ENCODE results near the gene ENTPD6.

ENTPD6 gene

GRCh38 chr20:25269057-25269832, 73.7 kb downstream of the ENTPD6 start:
- Histone ChIP-seq H3K27ac (no peak overlapping the region), H3K27me3 (no peaks in the 10 kb centered on the region), H3K4me1 (peaks cover 0 to 9% (median 5%) of the 10 kb centered on the region in 10 experiments; a peak in 12 of 20 replicates), H4K20me1 (peaks cover 4 to 51% (median 13%) of the 10 kb centered on the region in 11 experiments; a peak in 18 of 22 replicates), H3K9ac (no peak overlapping the region), H3K4me3 (no peak overlapping the region), H3K36me3 (peaks cover 54 to 74% (median 66%) of the 10 kb centered on the region in 11 experiments), H3K4me2 (no peak overlapping the region), H3K9me3 (replicated peaks in 1 of 11) (peaks cover 0 to 16% (median 7%) of the 10 kb centered on the region in 11 experiments; a peak in 9 of 22 replicates)
- no peak for TF ChIP-seq Cebpa-rat (IDR thresholded peaks at IDR 0.05)

GRCh38 chr20:25269833-25270170, 74.3 kb downstream of the ENTPD6 start:
- no peak overlapping the region for H3K27ac ChIP-seq
- TF ChIP-seq Cebpa-rat (IDR thresholded peaks at IDR 0.05): no peak
- H4K20me1 ChIP-seq: peaks cover 4 to 57% (median 17%) of the 10 kb centered on the region in 11 experiments; a peak in 18 of 22 replicates
- H3K4me1 ChIP-seq: peaks cover 0 to 9% (median 5%) of the 10 kb centered on the region in 10 experiments; a peak in 12 of 20 replicates
- no peaks in the 10 kb centered on the region for H3K27me3 ChIP-seq
- peaks cover 60 to 79% (median 72%) of the 10 kb centered on the region in 11 experiments for H3K36me3 ChIP-seq
- H3K4me3 ChIP-seq: no peak overlapping the region
- no peak overlapping the region for H3K9ac ChIP-seq
- peaks cover 0 to 12% (median 4%) of the 10 kb centered on the region in 11 experiments; a peak in 6 of 22 replicates for H3K9me3 ChIP-seq (replicated peaks in 1 of 11)
- H3K4me2 ChIP-seq: no peak overlapping the region

GRCh38 chr20:25270829-25271251, 75.3 kb downstream of the ENTPD6 start:
- no peak overlapping the region for H3K9ac ChIP-seq
- 0 out of 22 replicates have a peak, but pooled peaks cover 0 to 1% (median 0%) of the 10 kb centered on the region in 11 experiments for H3K9me3 ChIP-seq (replicated peaks in 1 of 11)
- H3K27me3 ChIP-seq: no peaks in the 10 kb centered on the region
- H3K4me3 ChIP-seq: no peak overlapping the region
- H3K4me2 ChIP-seq: no peak overlapping the region
- H4K20me1 ChIP-seq: peaks cover 4 to 67% (median 27%) of the 10 kb centered on the region in 11 experiments; a peak in 18 of 22 replicates
- no peak overlapping the region for H3K27ac ChIP-seq
- peaks cover 69 to 84% (median 78%) of the 10 kb centered on the region in 11 experiments for H3K36me3 ChIP-seq
- peaks cover 0 to 9% (median 5%) of the 10 kb centered on the region in 10 experiments; a peak in 12 of 20 replicates for H3K4me1 ChIP-seq
- no peak for TF ChIP-seq Cebpa-rat (IDR thresholded peaks at IDR 0.05)

- Histone ChIP-seq H3K4me3 (no peak overlapping the region), H3K4me1 (peaks cover 0 to 7% (median 5%) of the 10 kb centered on the region in 10 experiments; a peak in 12 of 20 replicates), H4K20me1 (peaks cover 4 to 75% (median 33%) of the 10 kb centered on the region in 11 experiments; a peak in 18 of 22 replicates), H3K36me3 (peaks cover 75 to 92% (median 81%) of the 10 kb centered on the region in 11 experiments), H3K4me2 (no peak overlapping the region), H3K27me3 (no peaks in the 10 kb centered on the region), H3K9ac (no peak overlapping the region; a peak in 1 of 22 replicates), H3K27ac (no peak overlapping the region), H3K9me3 (replicated peaks in 1 of 11) (no peaks in the 10 kb centered on the region)
- no peak for TF ChIP-seq Cebpa-rat (IDR thresholded peaks at IDR 0.05)
Measured at GRCh38 chr20:25271486-25272222, 76.1 kb downstream of the ENTPD6 start.

DNA sequence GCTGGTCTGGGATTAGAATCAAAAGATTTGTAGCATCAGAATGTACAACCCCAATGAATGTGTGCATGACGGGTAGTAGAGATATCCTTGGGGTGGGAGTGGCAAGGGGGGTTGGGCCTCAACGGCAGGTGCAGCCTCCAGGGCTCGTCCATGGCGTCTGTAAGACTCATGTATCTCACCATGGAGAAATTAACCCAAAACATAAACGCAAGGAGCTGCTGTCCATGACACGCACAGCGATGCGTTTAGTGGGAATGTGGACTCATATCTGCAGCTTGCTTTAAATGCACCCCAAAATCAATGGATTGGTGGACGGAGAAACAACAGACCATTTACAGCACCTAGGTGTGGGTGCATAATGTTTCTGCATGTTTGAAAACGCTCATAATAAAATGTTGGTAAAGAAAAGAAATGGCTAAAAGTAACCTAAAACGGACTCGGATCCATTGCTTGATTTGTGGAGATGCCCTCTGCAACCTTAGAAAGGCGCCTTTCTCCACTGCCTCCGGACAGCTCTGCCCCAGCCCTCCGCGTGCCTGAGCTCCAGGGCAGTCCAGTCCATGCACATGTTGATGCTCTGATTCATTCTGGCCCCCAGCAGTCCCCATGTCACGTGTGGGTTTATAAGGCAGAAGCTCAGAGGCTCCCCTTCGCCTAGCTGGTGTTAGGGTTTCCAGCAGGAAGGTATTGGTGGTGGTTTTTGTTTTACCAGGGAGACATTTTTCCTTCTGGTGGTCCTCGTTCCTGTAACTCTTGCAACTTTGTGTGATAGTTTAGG, 76.9 kb downstream of the ENTPD6 start:
- Histone ChIP-seq H3K4me3 (no peak overlapping the region), H3K9me3 (replicated peaks in 1 of 11) (no peaks in the 10 kb centered on the region), H4K20me1 (peaks cover 3 to 82% (median 41%) of the 10 kb centered on the region in 11 experiments; a peak in 19 of 22 replicates), H3K36me3 (peaks cover 82 to 93% (median 88%) of the 10 kb centered on the region in 11 experiments), H3K9ac (no peak overlapping the region), H3K4me1 (peaks cover 0 to 4% (median 3%) of the 10 kb centered on the region in 10 experiments; a peak in 11 of 20 replicates), H3K27ac (no peak overlapping the region), H3K27me3 (no peaks in the 10 kb centered on the region), H3K4me2 (no peak overlapping the region)
- TF ChIP-seq Cebpa-rat (IDR thresholded peaks at IDR 0.05): no peak

DNA sequence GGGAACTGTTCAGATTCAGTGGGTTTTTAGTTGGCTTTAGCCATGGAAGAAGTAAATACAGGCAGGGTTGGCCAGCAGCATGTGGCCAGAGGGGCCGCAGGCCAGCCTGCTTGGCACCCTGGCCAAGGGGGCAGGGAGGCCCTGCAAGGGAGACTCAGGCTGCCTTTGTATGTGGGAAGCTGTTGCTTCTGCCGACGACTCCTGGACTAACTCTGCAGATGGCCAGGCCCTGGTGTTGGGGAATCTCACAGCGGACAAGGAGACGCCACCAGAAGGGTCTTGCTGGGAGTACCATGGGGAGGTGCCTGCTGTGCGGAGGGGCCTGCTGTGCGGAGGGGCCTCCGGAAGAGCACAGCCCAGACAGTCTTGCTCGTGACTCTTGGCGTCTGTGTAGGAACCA, 77.5 kb downstream of the ENTPD6 start:
- peaks cover 0 to 84% (median 46%) of the 10 kb centered on the region in 11 experiments; a peak in 17 of 22 replicates for H4K20me1 ChIP-seq
- no peaks in the 10 kb centered on the region for H3K4me1 ChIP-seq
- H3K36me3 ChIP-seq: peaks cover 84 to 98% (median 92%) of the 10 kb centered on the region in 11 experiments
- TF ChIP-seq Cebpa-rat (IDR thresholded peaks at IDR 0.05): no peak
- no peak overlapping the region for H3K9ac ChIP-seq
- no peak overlapping the region for H3K4me2 ChIP-seq
- no peak overlapping the region for H3K27ac ChIP-seq
- H3K4me3 ChIP-seq: no peak overlapping the region
- no peaks in the 10 kb centered on the region for H3K9me3 ChIP-seq (replicated peaks in 1 of 11)
- H3K27me3 ChIP-seq: no peaks in the 10 kb centered on the region

- Histone ChIP-seq H3K9ac (no peak overlapping the region), H3K4me1 (no peaks in the 10 kb centered on the region), H3K27me3 (no peaks in the 10 kb centered on the region), H3K4me2 (no peak overlapping the region), H3K36me3 (peaks cover 90 to 100% (median 99%) of the 10 kb centered on the region in 11 experiments), H3K27ac (no peak overlapping the region), H4K20me1 (peaks cover 0 to 91% (median 51%) of the 10 kb centered on the region in 11 experiments; a peak in 16 of 22 replicates), H3K9me3 (replicated peaks in 1 of 11) (no peaks in the 10 kb centered on the region), H3K4me3 (no peak overlapping the region)
- no peak for TF ChIP-seq Cebpa-rat (IDR thresholded peaks at IDR 0.05)
Measured at GRCh38 chr20:25273541-25274358, 78.2 kb downstream of the ENTPD6 start.

- H3K36me3 ChIP-seq: peaks cover 89 to 100% (median 98%) of the 10 kb centered on the region in 11 experiments
Measured at GRCh38 chr20:25274481-25274880, 79.0 kb downstream of the ENTPD6 start.

More at GRCh38 chr20:25274481-25274880, 79.0 kb downstream of the ENTPD6 start:
- Histone ChIP-seq H3K4me2 (no peak overlapping the region), H3K9ac (no peak overlapping the region), H4K20me1 (peaks cover 0 to 93% (median 52%) of the 10 kb centered on the region in 11 experiments; a peak in 18 of 22 replicates), H3K27ac (no peak overlapping the region), H3K4me3 (no peak overlapping the region), H3K27me3 (no peaks in the 10 kb centered on the region), H3K9me3 (replicated peaks in 1 of 11) (no peaks in the 10 kb centered on the region), H3K4me1 (peaks cover 0 to 4% (median 1%) of the 10 kb centered on the region in 10 experiments; a peak in 11 of 20 replicates)
- TF ChIP-seq Cebpa-rat (IDR thresholded peaks at IDR 0.05): no peak

Measured in BLaER1 treated with 17β-estradiol and CSF1 and Interleukin-3, amounts not matched to agents 10 nM and 100 nM (cell line).